HepG2 (cell line): ENCODE measurements around the gene SGTB. TPM values are rescaled to one million over a fixed set of nuclear protein-coding genes. Genes with fewer than 3 reads are reported as not detected.
A peak's percentile ranks its signal among the peaks of the same experiment; 100 is the strongest.

ENCODE experiments used
- ATAC-seq: fragments of 200-7000 bp; cut with Tn5 transposase; 3 replicates; pipeline ENCODE4 v1.9.1; 2020; ENCODE audit warnings: mild to moderate bottlenecking, moderate library complexity
- BruUV-seq: library from RNA; stranded (reverse); fragments of 400-500 nt; replicated peaks from 2 replicates; lab custom pipeline; 2021; lab: Mats Ljungman, UMichigan
- CTCF ChIA-PET: fragments of 300-600 bp; formaldehyde crosslinking; extraction: SDS; loops from one replicate; lab custom pipeline; 2021; ENCODE audit warnings: low total read pairs, inconsistent platforms, low intra/inter-chr PET ratio; lab: Yijun Ruan, JAX
- POLR2A ChIA-PET: fragments of 350-600 bp; sonication (Branson Sonifier 250); formaldehyde crosslinking; loops from one replicate; lab custom pipeline; 2020; ENCODE audit warnings: antibody characterized with exemption, inconsistent platforms; lab: Yijun Ruan, JAX
- DNase-seq: peaks from one replicate; pipeline ENCODE4 v3.0.0-alpha.2; 2015; ENCODE audit warnings: low spot score
- FAIRE-seq: peaks from 3 replicates; lab custom pipeline; 2011; peaks lifted over from hg19 to GRCh38; lab: Jason Lieb, UNC
- H2AFZ ChIP-seq: one replicate; pipeline ENCODE4 v1.6.1; 2011; ENCODE audit warnings: low read length, inconsistent platforms
- H3K27ac ChIP-seq: fragments of 300-600 bp; 3 replicates; pipeline ENCODE4 v1.8.0; 2011; ENCODE audit warnings: mixed run types, mild to moderate bottlenecking, mixed read lengths, low read length, inconsistent platforms; ENCODE audit not compliant: insufficient read depth; ENCODE audit errors: extremely low read length
- H3K27me3 ChIP-seq, 2 experiments: fragments of 200-600 bp in 1 of 2; 2 replicates in 1 of 2; 3 replicates in 1 of 2; pipeline versions ENCODE4 v1.6.0 to v1.8.0; 2011; ENCODE audit warnings: low read length in 2 of 2, mild to moderate bottlenecking in 2 of 2, moderate library complexity in 2 of 2, inconsistent platforms in 1 of 2; ENCODE audit not compliant: insufficient read depth in 2 of 2, control insufficient read depth in 1 of 2
- H3K36me3 ChIP-seq, 2 experiments: fragments of 200-600 bp in 1 of 2; replicated peaks in 1 of 2; 2 replicates in 1 of 2; 3 replicates in 1 of 2; pipeline versions ENCODE4 v1.5.1 to v1.8.0; 2011; ENCODE audit warnings: low read length in 2 of 2, inconsistent platforms in 1 of 2; ENCODE audit not compliant: insufficient read depth in 2 of 2, control insufficient read depth in 1 of 2
- H3K4me1 ChIP-seq: 2 replicates; pipeline ENCODE4 v1.5.1; 2012; ENCODE audit warnings: low read length, inconsistent platforms; ENCODE audit not compliant: insufficient read depth
- H3K4me2 ChIP-seq: 2 replicates; pipeline ENCODE4 v1.6.0; 2011; ENCODE audit warnings: low read depth, low read length, inconsistent platforms
- H3K4me3 ChIP-seq, 3 experiments: fragments of 200-600 bp in 1 of 3; sonication (generic), shearing (Covaris generic) in 1 of 3; replicated peaks in 1 of 3; 2 replicates each; pipeline ENCODE4 v1.5.1; 2011 to 2016; ENCODE audit warnings: low read length in 3 of 3, inconsistent platforms in 2 of 3, low read depth in 2 of 3, mild to moderate bottlenecking in 2 of 3, control low read depth in 1 of 3, mixed read lengths in 1 of 3; ENCODE audit not compliant: insufficient read depth in 1 of 3
- H3K79me2 ChIP-seq: one replicate; pipeline ENCODE4 v1.6.1; 2011; ENCODE audit warnings: low read length, inconsistent platforms; ENCODE audit not compliant: insufficient read depth
- H3K9ac ChIP-seq: 2 replicates; pipeline ENCODE4 v1.6.0; 2011; ENCODE audit warnings: mild to moderate bottlenecking, low read depth, low read length, inconsistent platforms; ENCODE audit not compliant: insufficient read depth
- H3K9me3 ChIP-seq: 2 replicates; pipeline ENCODE4 v1.5.1; 2012; ENCODE audit warnings: mild to moderate bottlenecking, low read length
- H4K20me1 ChIP-seq: 2 replicates; pipeline ENCODE4 v1.6.0; 2011; ENCODE audit warnings: inconsistent platforms, mild to moderate bottlenecking, low read length, moderate library complexity; ENCODE audit not compliant: insufficient read depth
- ARNT2 ChIP-seq: sonication (generic); formaldehyde crosslinking; IDR thresholded peaks from 2 replicates; pipeline ENCODE4 v1.8.0; 2022; ENCODE audit warnings: mild to moderate bottlenecking, low read depth, missing genetic modification reagents, moderate library complexity
- EZH2 ChIP-seq: conservative IDR thresholded peaks from 2 replicates; pipeline ENCODE4 v1.6.1; 2012; ENCODE audit warnings: mild to moderate bottlenecking, low read depth, low read length, moderate library complexity
- HNRNPH1 ChIP-seq: fragments of 200-400 bp; formaldehyde crosslinking; optimal IDR thresholded peaks from 2 replicates; pipeline ENCODE3; 2017; ENCODE audit warnings: mild to moderate bottlenecking, low read depth, low read length
- KDM5A ChIP-seq: fragments of 200-600 bp; sonication (generic); IDR thresholded peaks from 2 replicates; pipeline ENCODE4 v1.7.0; 2018; ENCODE audit warnings: antibody characterized with exemption, mild to moderate bottlenecking, low read length, borderline replicate concordance
- NCOA5 ChIP-seq: sonication (generic); formaldehyde crosslinking; IDR thresholded peaks from 2 replicates; pipeline ENCODE4 v1.4.0; 2020; ENCODE audit warnings: missing genetic modification reagents
- ZMYM3 ChIP-seq: sonication (generic); formaldehyde crosslinking; IDR thresholded peaks from 2 replicates; pipeline ENCODE4 v1.5.1; 2020; ENCODE audit warnings: mild to moderate bottlenecking, missing genetic modification reagents
- ZNF484 ChIP-seq: sonication (generic); formaldehyde crosslinking; IDR thresholded peaks from 2 replicates; pipeline ENCODE4 v1.5.1; 2020; ENCODE audit warnings: mild to moderate bottlenecking, low read depth, missing genetic modification reagents, borderline replicate concordance
- ZNF839 ChIP-seq: sonication (generic); formaldehyde crosslinking; IDR thresholded peaks from 2 replicates; pipeline ENCODE4 v1.4.0; 2020; ENCODE audit warnings: missing genetic modification reagents, mild to moderate bottlenecking, borderline replicate concordance
- WGBS: methylation state at CpG from one replicate; pipeline ENCODE4 v1.1.6; 2017; ENCODE audit warnings: low lambda C conversion rate; 5-methylcytosine and 5-hydroxymethylcytosine counted together
- in situ Hi-C: cut with HindIII; loops from 2 replicates; pipeline ENCODE4 v1.10.0; 2017; ENCODE audit warnings: low pct_unique_long_range_greater_than_20kb; ENCODE audit not compliant: extremely low pct_ligation_motif_present
- intact Hi-C: fragments of 100-400 bp; cut with micrococcal nuclease; formaldehyde crosslinking; loops from one replicate; pipeline ENCODE4 v1.10.0; 2022; ENCODE audit not compliant: unreplicated experiment
- polyA plus RNA-seq, 8 experiments: library from polyadenylated mRNA; depleted of rRNA in 3 of 8; stranded (reverse) in 7 of 8; unstranded in 1 of 8; fragments of >200 nt; fragmentation: Illumina TruSeq in 4 of 8; extraction: Trizol in 4 of 8; gene quantifications; 2 replicates each; pipeline versions ENCODE4 v1.2.1 to v1.2.3, GENCODE V29; 2011 to 2016; ENCODE audit warnings: low read depth in 4 of 8, missing spikeins in 1 of 8, mixed read lengths in 1 of 8; ENCODE audit not compliant: insufficient read depth in 1 of 8
- total RNA-seq, 5 experiments: library from RNA; depleted of rRNA; stranded (reverse); fragments of >200 nt; fragmentation: Illumina TruSeq; extraction: Trizol; gene quantifications; 2 replicates each; pipeline ENCODE4 v1.2.3, GENCODE V29; 2016; ENCODE audit warnings: low read depth in 1 of 5
- TF ChIP-seq, protein P1 (sequence below): sonication (generic); formaldehyde crosslinking; IDR thresholded peaks from 2 replicates; pipeline ENCODE4 v1.9.0; 2021; ENCODE audit warnings: mild to moderate bottlenecking, missing genetic modification reagents
- TF ChIP-seq, protein P2 (sequence below): IDR thresholded peaks from 2 replicates; pipeline ENCODE4 v1.6.1; 2016; ENCODE audit warnings: missing genetic modification reagents, missing compliant biosample characterization
- TF ChIP-seq, protein P3 (sequence below): sonication (generic); formaldehyde crosslinking; IDR thresholded peaks from 2 replicates; pipeline ENCODE4 v1.5.1; 2020; ENCODE audit warnings: mild to moderate bottlenecking, missing genetic modification reagents, moderate library complexity
- TF ChIP-seq, protein P4 (sequence below): sonication (generic); formaldehyde crosslinking; IDR thresholded peaks from 2 replicates; pipeline ENCODE4 v1.5.0; 2020; ENCODE audit warnings: missing genetic modification reagents, mild to moderate bottlenecking, borderline replicate concordance

The SGTB gene
- total and polyA plus RNA-seq, 2 of the 13 experiments (the other 11 are each of a cell fraction or from before 2014, with no cell fraction given) = 5.2 to 11.2 TPM

DNA sequence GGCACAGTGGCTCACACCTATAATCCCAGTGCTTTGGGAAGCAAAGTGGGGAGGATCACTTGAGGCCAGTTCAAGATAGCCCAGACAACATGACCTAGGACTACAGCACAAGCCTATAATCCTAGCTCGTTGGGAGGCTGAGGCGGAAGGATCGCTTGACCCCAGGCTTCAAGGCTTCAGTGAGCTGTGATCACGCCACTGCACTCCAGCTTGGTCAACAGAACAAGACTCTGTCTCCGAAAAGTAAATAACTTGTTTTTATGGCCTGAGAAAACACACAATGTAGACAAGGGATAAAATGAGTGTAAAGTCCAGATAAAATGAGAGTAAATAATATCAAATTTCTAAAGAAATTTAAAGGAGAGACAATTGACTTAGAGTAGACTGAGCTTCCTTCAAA lies 70.8 kb downstream of the SGTB start:
- DNase-seq (peak; percentile 73), FAIRE-seq (peak; percentile 72), ATAC-seq (peak; percentile 93)
- WGBS = 17% methylated on average over 5 of the region's 5 CpGs
- Histone ChIP-seq H3K9me3 (no peaks in the 10 kb centered on the region), H4K20me1 (no peaks in the 10 kb centered on the region), H3K27me3 (no peaks in the 10 kb centered on the region), H3K36me3 (no peaks in the 10 kb centered on the region), H3K4me2 (peak overlapping the region; percentile 33), H3K4me3 (no peak overlapping the region), H3K4me1 (peaks cover 20% of the 10 kb centered on the region), H2AFZ (no peak overlapping the region), H3K27ac (peak overlapping the region; percentile 73), H3K9ac (no peak overlapping the region), H3K79me2 (no peaks in the 10 kb centered on the region)
- ChIA-PET POLR2A (interaction anchor here (0.7 to 1.3 kb wide), 2 partner anchors 9 to 88 kb away, joined by 3 read pairs; partner anchors contain the start of genes CENPK and PPWD1), CTCF (no interaction called here)
- no TSS peak for BruUV-seq
- in situ Hi-C loops (no loop called here), intact Hi-C loops (no loop called here)
- TF ChIP-seq, protein P1, sequence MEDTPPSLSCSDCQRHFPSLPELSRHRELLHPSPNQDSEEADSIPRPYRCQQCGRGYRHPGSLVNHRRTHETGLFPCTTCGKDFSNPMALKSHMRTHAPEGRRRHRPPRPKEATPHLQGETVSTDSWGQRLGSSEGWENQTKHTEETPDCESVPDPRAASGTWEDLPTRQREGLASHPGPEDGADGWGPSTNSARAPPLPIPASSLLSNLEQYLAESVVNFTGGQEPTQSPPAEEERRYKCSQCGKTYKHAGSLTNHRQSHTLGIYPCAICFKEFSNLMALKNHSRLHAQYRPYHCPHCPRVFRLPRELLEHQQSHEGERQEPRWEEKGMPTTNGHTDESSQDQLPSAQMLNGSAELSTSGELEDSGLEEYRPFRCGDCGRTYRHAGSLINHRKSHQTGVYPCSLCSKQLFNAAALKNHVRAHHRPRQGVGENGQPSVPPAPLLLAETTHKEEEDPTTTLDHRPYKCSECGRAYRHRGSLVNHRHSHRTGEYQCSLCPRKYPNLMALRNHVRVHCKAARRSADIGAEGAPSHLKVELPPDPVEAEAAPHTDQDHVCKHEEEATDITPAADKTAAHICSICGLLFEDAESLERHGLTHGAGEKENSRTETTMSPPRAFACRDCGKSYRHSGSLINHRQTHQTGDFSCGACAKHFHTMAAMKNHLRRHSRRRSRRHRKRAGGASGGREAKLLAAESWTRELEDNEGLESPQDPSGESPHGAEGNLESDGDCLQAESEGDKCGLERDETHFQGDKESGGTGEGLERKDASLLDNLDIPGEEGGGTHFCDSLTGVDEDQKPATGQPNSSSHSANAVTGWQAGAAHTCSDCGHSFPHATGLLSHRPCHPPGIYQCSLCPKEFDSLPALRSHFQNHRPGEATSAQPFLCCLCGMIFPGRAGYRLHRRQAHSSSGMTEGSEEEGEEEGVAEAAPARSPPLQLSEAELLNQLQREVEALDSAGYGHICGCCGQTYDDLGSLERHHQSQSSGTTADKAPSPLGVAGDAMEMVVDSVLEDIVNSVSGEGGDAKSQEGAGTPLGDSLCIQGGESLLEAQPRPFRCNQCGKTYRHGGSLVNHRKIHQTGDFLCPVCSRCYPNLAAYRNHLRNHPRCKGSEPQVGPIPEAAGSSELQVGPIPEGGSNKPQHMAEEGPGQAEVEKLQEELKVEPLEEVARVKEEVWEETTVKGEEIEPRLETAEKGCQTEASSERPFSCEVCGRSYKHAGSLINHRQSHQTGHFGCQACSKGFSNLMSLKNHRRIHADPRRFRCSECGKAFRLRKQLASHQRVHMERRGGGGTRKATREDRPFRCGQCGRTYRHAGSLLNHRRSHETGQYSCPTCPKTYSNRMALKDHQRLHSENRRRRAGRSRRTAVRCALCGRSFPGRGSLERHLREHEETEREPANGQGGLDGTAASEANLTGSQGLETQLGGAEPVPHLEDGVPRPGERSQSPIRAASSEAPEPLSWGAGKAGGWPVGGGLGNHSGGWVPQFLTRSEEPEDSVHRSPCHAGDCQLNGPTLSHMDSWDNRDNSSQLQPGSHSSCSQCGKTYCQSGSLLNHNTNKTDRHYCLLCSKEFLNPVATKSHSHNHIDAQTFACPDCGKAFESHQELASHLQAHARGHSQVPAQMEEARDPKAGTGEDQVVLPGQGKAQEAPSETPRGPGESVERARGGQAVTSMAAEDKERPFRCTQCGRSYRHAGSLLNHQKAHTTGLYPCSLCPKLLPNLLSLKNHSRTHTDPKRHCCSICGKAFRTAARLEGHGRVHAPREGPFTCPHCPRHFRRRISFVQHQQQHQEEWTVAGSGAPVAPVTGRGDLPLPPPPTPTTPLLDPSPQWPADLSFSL (CRISPR knock-in tag) = no peak
- TF ChIP-seq ZMYM3 (CRISPR knock-in tag) (peak; percentile 93), ZNF484 (no peak), KDM5A (no peak), ZNF839 (CRISPR knock-in tag) (no peak), ARNT2 (no peak), NCOA5 (CRISPR knock-in tag) (no peak), HNRNPH1 (no peak), EZH2 (no peak)
- TF ChIP-seq, protein P2, sequence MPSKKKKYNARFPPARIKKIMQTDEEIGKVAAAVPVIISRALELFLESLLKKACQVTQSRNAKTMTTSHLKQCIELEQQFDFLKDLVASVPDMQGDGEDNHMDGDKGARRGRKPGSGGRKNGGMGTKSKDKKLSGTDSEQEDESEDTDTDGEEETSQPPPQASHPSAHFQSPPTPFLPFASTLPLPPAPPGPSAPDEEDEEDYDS = no peak
- TF ChIP-seq, protein P3, sequence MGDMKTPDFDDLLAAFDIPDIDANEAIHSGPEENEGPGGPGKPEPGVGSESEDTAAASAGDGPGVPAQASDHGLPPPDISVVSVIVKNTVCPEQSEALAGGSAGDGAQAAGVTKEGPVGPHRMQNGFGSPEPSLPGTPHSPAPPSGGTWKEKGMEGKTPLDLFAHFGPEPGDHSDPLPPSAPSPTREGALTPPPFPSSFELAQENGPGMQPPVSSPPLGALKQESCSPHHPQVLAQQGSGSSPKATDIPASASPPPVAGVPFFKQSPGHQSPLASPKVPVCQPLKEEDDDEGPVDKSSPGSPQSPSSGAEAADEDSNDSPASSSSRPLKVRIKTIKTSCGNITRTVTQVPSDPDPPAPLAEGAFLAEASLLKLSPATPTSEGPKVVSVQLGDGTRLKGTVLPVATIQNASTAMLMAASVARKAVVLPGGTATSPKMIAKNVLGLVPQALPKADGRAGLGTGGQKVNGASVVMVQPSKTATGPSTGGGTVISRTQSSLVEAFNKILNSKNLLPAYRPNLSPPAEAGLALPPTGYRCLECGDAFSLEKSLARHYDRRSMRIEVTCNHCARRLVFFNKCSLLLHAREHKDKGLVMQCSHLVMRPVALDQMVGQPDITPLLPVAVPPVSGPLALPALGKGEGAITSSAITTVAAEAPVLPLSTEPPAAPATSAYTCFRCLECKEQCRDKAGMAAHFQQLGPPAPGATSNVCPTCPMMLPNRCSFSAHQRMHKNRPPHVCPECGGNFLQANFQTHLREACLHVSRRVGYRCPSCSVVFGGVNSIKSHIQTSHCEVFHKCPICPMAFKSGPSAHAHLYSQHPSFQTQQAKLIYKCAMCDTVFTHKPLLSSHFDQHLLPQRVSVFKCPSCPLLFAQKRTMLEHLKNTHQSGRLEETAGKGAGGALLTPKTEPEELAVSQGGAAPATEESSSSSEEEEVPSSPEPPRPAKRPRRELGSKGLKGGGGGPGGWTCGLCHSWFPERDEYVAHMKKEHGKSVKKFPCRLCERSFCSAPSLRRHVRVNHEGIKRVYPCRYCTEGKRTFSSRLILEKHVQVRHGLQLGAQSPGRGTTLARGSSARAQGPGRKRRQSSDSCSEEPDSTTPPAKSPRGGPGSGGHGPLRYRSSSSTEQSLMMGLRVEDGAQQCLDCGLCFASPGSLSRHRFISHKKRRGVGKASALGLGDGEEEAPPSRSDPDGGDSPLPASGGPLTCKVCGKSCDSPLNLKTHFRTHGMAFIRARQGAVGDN = no peak; the same call in 1 of the 2 replicates
- TF ChIP-seq, protein P4, sequence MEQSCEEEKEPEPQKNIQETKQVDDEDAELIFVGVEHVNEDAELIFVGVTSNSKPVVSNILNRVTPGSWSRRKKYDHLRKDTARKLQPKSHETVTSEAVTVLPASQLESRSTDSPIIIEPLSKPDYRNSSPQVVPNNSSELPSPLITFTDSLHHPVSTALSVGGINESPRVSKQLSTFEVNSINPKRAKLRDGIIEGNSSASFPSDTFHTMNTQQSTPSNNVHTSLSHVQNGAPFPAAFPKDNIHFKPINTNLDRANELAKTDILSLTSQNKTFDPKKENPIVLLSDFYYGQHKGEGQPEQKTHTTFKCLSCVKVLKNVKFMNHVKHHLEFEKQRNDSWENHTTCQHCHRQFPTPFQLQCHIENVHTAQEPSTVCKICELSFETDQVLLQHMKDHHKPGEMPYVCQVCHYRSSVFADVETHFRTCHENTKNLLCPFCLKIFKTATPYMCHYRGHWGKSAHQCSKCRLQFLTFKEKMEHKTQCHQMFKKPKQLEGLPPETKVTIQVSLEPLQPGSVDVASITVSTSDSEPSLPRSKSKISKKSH (CRISPR knock-in tag) = no peak
